SH-SY5Y (cell line): ENCODE measurements around the gene CAMTA1.

Source experiments
- GATA2 ChIP-seq: IDR thresholded peaks from 2 replicates; pipeline ENCODE4 v1.6.1; 2011; ENCODE audit warnings: mild to moderate bottlenecking, low read depth, low read length
- GATA3 ChIP-seq: IDR thresholded peaks from 2 replicates; pipeline ENCODE4 v1.6.1; 2011; ENCODE audit warnings: low read depth, mild to moderate bottlenecking, low read length, moderate library complexity

Gene CAMTA1

GRCh38 chr1:7526196-7526866 is 741.1 kb downstream of the CAMTA1 start:
- TF ChIP-seq GATA3 (no peak), GATA2 (no peak)

DNA sequence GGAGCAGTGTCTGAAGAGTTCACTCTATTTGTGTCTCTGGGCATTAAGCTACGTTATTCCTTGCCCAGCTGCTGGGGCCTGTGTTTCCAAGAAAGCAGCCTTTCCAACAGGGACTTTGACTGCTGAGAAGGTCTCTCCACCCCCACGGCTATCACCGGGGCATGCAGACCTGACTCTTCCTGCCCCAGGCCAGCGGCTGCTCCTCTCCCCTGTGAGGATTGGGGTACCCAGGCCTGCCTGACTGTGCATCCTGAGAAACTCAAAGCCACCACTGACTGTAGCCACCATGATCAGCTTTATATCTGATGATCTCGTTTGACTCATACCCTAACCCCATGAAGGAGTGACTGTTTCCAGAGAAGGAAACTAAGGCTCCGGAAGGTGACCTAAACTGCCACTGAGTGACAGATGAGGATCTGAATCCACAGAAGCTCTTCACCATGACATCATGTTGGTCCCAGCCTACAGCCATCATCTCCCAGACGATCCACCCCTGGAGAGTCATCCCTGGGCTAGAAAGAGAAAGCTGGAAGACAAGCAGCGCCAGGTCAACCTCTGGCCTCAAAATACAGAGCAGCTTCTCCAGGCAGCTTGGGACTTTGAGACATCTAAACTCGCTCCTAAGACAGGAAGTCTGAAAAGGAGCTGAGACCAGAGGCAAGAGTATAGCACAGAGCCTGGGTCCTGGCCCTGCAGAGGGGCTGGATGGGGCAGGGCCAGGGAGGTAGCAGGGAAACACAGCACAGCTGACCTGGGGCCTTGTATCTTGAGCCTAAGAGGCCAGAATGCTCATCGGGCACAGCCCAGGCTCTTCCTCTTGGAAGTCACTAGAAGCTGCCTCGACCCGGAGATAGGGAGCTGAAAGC is 741.8 kb downstream of the CAMTA1 start:
- TF ChIP-seq GATA3 (no peak), GATA2 (no peak)

- TF ChIP-seq GATA2, result no peak
- TF ChIP-seq GATA3, result no peak
Observed at GRCh38 chr1:7527733-7528045, 742.4 kb downstream of the CAMTA1 start.

- TF ChIP-seq GATA3 (no peak), GATA2 (no peak)
Observed at GRCh38 chr1:7528386-7529198, 743.3 kb downstream of the CAMTA1 start.

DNA sequence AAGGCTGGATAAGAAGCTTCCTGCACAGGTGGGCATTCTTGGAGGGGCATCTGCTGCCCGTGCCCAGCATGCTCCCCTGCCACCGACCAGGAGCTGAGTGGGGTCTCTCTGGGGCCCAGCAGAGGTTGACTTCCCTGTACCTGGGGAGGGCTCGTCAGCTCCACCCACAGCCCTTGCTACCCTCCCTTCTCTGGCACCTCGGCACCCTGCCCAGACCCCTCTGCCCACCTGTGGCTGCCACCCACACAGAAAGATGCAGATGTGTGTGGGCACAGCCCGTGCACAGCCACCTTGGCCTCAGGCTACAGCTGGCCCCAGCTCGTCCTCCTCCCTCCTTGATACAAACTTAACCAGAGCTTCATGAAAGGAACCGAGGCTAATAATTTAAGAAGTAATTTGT is 744.7 kb downstream of the CAMTA1 start:
- TF ChIP-seq GATA3, result no peak
- TF ChIP-seq GATA2, result no peak

- TF ChIP-seq GATA2 (no peak), GATA3 (no peak)
Observed at GRCh38 chr1:7531562-7532340, 746.5 kb downstream of the CAMTA1 start.

- TF ChIP-seq GATA2 (no peak), GATA3 (no peak)
Observed at GRCh38 chr1:7533006-7533405, 747.8 kb downstream of the CAMTA1 start.

GRCh38 chr1:7534061-7534825 is 749.0 kb downstream of the CAMTA1 start:
- TF ChIP-seq GATA3 (no peak), GATA2 (0 out of 2 replicates have a peak, but pooled peaks have one; percentile 34)

DNA sequence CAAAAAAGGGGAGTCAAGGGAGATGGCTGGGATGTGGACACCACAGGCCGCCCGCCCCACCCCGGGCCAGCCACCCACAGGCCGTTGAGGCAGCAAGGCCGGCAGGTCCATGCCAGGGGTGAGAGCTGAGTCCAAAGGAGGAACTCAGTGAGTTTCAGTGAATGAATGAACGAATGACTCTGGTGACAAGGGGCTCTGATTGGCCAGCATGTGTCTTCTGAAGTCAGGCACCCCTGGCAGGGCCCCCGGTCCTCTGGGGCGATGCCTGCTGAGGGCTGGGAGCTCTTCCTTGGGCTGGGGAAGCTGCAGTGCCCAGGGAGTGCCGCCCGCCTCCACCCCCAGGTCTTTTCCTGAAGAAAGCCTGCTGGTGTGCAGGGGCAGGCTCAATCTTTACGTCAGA is 749.8 kb downstream of the CAMTA1 start:
- no peak for TF ChIP-seq GATA2
- TF ChIP-seq GATA3, result no peak

GRCh38 chr1:7535934-7536878 is 751.0 kb downstream of the CAMTA1 start:
- no peak for TF ChIP-seq GATA2
- no peak for TF ChIP-seq GATA3

GRCh38 chr1:7536891-7537591 is 751.8 kb downstream of the CAMTA1 start:
- no peak for TF ChIP-seq GATA2
- no peak for TF ChIP-seq GATA3
